Cardiac fibroblast (primary cell): ENCODE data around the gene SLC25A2.
"Not testable (repeated sequence)": the region's sequence is repeated elsewhere in the genome, so short reads cannot be mapped to it uniquely, and the experiment has no call there.

Experiments used
- DNase-seq, 2 donors: peaks; one replicate each; pipeline versions ENCODE4 v3.0.0 to v3.0.0-alpha.2; 2010; ENCODE audit warnings: low read depth in 2 of 2
- H3K4me3 ChIP-seq, 2 donors: replicated peaks in 1 of 2; 1 replicate in 1 of 2; 2 replicates in 1 of 2; pipeline ENCODE4 v1.5.1; 2011; ENCODE audit warnings: low read depth in 2 of 2, low read length in 2 of 2, mild to moderate bottlenecking in 2 of 2, moderate library complexity in 1 of 2
- CTCF ChIP-seq: IDR thresholded peaks from one replicate; pipeline ENCODE4 v1.5.1; 2011; ENCODE audit warnings: low read depth, mild to moderate bottlenecking, low read length, inconsistent platforms

The SLC25A2 gene

GRCh38 chr5:141342773-141343172 is 38.9 kb upstream of the SLC25A2 start:
- no peak for TF ChIP-seq CTCF
- H3K4me3 ChIP-seq, result no peak overlapping the region
- no peak for DNase-seq

GRCh38 chr5:141340781-141341354 is 37.0 kb upstream of the SLC25A2 start:
- H3K4me3 ChIP-seq, DNase-seq: not testable (repeated sequence)

GRCh38 chr5:141338538-141339306 is 34.9 kb upstream of the SLC25A2 start, which contains the start of gene PCDHGA2:
Gene PCDHGA2, plus strand, starts transcription at chr5:141338760.
- DNase-seq, result peak; percentile 54 to 73
- peak within 1 kb of the TSS; percentile 29 to 33 for H3K4me3 ChIP-seq
- peak; percentile 49 for TF ChIP-seq CTCF

GRCh38 chr5:141332571-141332970 is 28.7 kb upstream of the SLC25A2 start:
- not testable (repeated sequence) for H3K4me3 ChIP-seq, DNase-seq

- peak; percentile 59 to 75 for DNase-seq
- peak within 1 kb of the TSS; percentile 0 to 35 for H3K4me3 ChIP-seq
- peak; percentile 72 for TF ChIP-seq CTCF
Measured at GRCh38 chr5:141330299-141331080, 26.6 kb upstream of the SLC25A2 start, which contains the start of gene PCDHGA1. Gene PCDHGA1, plus strand, starts transcription at chr5:141330514.

GRCh38 chr5:141328231-141328630 is 24.4 kb upstream of the SLC25A2 start:
- H3K4me3 ChIP-seq, result no peak overlapping the region
- no peak for TF ChIP-seq CTCF
- no peak for DNase-seq

GRCh38 chr5:141326088-141326854 is 22.4 kb upstream of the SLC25A2 start:
- DNase-seq, result peak; percentile 72 to 81
- TF ChIP-seq CTCF, result peak; percentile 78
- peak overlapping the region; percentile 35 to 41 for H3K4me3 ChIP-seq
